NCI-H2107 treated with DMSO at 0.1 percent for 48 hours (cell line): ENCODE data around the gene HLA-B.

Experiments
- DNase-seq: peaks from one replicate; lab custom pipeline; 2025; ENCODE audit not compliant: unreplicated experiment; lab: John Stamatoyannopoulos, UW

HLA-B gene

DNA sequence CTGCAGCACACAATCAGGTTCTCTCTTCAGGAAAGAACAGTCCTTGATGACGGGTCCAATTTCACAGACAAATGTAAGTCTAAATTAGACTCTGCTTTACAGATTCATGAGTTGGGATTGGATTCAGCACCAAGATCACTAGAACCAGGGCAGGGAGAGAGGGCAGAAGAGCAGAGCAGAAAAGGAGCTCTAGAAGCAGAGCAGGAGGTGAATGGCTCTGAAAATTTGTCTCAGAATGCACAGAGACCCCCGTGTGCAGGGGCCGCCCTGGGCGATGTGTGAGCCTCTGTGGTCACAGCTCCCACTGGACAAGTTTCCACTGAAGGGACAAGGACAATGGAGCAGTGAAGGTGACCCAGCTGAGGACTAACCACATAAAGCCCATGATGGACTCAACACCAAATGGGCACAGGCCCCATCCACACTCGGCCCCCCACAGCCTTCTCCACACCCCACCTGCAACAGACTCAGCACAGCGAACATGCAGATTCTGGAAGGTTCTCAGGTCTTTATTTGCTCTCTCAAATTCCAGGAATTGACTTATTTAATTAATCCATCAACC is 3.5 kb downstream of the HLA-B start:
- no peak for DNase-seq

DNA sequence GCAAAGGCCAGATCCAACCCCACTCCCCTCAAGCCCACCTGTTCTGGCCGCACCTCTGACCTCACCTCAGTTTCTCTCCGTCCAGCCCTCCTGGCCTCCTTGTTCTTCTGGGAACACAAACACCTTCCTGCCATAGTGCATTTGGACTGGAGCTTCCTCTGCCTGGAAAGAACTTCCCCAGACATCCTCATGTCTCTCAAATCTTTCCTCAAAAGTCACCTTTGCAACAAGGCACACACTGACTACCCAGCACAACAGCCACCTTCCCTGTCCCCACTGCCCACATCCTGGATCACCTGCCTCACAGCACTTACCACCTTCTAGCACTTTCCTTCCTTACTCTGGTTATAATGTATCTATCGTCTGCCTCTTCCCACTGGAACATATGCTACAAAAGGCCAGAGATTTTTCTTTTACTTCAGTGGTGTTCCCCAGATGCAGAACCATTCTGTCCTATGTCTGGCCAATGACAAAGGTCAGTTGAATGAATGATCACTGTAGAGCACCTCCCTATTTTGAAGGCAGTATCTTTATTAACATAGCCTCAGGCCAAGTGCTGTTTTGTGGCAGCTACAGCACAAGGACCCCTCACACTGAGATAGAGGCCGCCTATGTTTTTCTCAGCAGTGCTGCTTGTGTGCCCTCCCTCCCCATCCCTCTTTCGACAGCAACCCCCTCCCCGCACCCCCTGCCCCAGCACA is 4.1 kb downstream of the HLA-B start:
- DNase-seq = no peak

DNA sequence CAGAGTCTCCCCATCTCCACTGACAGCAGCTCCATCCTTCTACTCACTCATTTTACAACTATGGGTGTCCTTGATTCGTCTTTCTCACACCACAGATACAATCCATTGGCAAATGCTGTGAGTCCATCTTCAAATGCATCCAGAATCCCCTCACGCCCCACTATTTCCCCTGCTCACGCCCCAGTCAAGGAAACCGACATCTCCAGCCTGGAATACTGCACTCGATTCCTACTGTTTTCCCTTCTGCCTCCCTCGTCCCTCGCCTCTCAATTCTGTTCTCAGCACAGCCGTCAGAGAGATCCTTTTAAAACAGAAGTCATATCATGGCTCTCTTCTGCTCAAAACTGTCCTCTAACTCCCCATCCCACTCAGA is 4.7 kb downstream of the HLA-B start:
- DNase-seq = no peak

DNA sequence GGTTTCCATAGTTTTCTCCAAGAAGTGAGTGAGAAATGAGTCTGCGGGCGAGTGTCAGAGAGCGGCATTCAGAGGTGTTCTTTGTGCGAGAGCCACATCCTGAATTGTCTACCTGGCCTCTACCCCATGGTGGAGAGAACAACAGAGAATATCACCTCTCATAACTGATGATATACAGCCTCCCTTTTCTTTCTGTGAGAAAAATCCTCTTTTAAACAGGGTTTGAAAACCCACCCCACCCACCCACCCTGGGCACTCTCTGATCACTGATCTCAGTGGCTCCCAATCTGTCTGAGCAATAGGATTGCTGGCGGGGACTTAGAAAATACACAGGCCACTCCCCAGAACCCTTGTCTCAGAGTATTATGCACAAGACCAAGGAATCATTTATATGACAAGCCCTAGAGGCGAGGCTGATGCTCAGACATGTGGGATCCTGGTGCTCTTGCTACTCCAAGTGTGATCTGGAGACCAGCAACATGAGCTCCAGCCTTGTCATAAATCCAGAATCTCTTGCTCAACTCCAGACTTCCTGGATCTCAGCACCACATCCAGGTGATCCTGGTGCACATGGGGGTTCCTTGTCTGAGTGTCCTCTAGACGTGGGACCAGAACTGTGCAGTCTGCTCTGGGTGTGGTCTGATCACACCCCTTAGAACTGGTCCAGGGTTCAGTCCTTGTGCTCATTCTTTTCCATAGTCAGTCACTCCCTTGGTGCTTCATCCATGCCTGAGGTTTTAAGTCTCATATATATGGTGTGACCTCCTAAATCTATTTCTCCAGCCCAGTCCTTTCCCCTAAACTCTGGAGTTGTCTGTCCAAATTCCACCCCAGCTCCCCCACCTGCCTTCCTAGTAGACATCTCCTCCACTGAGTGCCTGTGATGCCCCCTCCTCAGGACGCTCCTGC is 5.3 kb downstream of the HLA-B start:
- no peak for DNase-seq

DNA sequence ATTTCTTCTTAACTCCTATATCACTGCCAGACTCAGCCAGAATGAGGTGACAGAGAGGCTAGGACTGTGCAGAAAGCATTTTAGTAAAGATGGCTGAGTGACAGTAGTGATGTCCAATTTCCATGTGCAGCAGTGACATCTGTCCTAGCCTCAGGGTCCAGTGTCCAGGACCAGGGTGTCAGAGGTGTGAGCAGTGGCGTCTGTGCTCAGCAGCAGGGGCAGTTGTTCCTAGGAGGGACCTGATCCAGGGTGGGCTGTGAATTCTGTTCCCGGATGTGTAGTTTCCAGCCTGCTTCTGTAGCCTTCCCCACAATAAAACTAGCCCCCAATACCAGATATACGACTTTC is 6.0 kb downstream of the HLA-B start:
- no peak for DNase-seq

DNA sequence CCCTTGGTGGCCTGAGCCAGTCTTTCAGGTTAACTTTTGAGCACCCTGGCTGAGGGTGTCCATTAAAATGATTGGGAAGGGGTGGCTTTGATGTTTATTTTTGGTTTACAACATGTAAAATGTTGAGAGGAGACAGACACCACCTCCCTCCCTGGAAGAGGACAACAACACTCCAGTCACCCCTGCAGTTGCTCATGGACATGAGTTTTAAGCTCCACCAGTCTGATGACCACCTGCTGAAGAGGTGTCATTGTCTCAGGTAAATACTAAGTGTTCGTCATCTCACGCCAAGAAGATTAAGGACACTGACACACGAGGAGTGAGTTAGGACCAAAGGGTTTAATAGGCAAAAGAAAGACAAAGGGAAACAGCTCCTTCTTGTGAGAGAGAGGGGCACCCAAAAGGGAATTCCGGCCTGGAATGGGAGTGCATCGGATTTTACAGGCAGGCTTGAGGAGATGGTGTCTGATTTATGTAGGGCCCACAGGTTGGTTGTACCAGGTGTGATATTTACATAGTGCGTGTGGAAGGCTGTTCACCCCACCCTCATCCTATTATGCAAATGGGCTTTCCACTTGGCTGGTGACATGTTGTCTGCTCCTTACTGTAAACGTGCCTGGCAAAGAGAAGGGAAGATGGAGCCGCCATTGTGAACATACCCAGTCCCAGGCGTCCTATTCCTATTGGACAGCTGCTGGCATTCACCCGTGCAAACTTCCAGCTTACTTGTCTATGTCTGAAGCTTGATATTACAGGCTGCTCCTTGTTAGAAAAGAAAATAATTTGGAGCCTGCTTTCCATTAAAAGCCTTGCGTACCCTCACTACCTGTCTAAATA is 6.6 kb downstream of the HLA-B start:
- DNase-seq = no peak

DNA sequence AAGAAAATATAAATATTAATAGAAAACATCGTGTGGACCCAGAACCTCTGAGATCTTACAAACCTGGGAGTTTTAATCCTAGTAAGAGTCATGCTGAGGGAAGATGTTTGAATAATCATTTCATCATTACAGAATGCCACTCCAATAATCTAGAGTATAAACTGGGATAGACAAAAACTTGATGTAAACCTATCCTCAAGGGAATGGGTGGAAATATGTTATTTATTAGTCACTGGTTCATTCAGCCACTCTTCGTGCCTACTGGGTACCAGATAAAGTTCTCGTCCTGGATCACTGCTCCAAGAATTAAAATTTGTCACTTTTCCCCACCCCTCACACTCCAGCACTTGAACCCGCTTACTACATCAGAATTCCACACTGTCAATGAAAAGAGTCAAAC is 7.7 kb downstream of the HLA-B start:
- DNase-seq = no peak

DNA sequence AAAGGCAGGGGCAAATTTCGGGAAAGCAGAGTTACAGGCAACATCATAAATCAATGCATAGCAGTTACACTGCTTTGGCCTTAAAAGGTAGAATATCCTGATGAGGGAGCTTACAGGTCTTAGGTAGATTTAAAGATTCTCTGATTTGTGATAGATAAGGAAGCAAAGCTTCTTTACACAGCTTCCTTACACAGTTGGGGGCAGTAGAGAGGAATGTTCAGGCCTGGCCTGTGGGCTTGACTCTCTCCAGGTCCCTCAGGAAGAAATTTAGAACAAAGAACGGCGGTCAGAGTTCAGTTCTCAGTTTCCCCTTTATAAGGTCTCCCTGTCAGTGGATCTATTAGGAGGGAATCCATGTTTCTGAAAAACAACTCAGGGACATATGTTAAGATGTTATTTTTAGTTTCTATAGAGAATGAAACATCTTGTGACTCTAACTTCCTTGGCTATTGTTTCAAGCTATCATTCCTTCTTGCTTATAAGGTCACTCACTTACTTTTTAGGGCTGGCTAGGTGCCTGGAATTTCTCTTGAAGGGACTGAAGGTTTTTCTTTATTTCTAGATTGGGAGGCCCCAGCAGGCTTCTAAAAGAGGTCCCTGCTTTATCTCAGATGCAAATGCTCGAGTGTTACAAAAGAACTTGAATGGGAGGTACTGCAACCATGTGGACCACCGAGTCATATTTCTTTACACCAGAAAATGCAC is 11.8 kb downstream of the HLA-B start:
- no peak for DNase-seq

DNA sequence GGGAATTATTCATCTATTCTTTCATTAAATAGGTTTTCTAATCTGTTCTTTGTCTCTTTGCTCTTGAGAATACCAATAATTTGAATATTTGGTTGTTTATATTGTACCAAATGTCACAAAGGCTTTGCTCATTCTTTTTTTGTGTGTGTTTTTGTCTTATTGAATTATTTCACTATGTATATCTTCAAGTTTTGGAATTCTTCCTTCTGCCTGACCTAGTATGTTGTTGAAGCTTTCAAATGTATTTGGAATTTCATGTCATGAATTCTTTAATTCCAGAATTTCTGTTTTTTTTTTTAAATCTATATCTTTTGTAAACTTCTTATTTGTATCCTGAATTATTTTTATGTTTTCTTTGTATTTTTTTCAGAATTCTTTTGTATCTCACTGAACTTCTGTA is 16.8 kb downstream of the HLA-B start:
- DNase-seq = no peak

DNA sequence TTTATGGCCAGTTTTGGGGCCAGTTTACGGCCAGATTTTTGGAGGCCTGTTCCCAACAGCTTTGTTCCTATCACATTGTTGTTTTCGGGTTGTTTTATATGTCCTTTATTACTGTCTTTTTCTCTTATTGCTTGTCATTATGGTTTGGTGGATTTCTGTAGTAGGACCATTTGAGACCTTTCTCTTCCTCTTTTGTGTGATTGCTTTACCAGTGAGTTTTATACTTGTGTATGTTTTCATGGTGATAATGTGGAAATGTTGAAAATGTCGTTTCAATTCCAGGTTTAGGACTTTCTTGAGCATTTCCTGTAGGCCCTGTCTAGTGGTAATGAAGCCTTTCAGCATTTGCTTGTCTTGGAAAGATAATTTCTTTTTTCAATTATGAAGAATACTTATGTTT is 17.8 kb downstream of the HLA-B start:
- no peak for DNase-seq

DNA sequence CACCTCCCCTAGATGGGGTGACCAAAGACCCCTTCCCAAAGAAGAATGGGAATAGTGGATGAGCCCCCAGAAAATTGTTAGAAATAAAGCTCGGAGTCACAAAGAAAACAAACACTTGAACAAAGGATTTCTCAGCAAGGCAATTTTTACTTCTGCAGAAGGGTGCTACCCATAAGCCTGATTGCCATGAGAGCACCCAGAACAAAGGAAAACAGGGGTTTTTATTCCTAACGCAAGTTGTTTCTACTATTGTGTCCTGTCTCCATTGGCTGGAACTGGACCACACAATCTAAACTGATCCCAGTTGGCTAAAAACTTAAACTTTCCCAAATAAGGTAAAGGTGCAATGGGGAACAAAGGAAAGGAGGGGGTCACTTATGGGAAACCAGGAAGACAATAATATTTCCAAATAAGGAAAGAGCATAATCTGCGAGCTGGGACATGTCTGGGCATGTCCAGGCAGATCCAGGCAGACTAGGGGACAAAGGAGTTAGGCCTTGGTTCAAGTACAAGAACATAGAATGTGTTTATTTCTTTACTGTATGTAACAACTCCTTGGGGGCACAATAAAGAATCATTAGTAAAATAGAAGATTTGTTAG is 20.0 kb downstream of the HLA-B start:
- no peak for DNase-seq

DNA sequence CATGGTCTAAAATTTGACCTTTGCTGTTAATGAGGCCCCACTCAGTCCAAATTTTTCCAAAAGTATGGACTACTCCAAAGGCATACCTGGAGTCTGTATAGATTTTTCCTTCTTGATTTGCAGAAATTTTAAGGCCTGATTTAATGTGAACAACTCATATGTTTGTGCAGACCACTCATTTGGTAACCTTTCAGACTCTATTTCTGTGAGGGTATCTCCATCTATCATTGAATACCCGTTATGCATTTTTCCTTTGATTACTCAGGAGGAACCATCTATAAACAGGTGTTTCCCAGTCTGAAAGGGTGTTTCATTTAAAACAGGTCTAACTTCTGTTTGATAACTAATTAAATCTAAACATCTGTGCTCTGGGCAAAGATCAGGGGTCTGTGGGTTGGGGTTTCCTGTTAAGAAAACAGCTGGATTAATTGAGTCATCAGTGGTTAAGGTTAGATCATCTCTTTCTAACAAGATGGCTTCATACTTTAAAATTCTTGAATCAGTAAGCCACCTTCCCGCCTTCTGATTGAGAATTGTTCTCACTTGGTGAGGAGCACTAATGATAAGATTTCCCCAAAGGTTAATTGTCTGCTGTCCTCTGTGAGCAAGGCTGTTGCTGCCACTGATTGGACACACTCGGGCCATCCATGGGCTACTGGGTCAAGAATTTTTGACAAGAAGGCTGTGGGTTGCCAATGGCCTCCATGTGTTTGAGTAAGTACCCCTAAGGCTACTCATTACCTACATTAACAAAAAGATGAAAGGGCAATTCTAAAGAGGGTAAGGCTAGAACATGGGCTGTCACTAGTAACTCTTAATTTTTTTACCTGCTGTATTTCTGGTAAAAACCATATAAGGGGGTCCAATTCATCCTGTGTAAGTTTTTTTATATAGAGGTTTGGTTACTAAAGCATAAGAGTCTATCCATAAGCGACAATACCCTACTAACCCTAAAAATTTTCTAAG is 24.1 kb downstream of the HLA-B start:
- no peak for DNase-seq

DNA sequence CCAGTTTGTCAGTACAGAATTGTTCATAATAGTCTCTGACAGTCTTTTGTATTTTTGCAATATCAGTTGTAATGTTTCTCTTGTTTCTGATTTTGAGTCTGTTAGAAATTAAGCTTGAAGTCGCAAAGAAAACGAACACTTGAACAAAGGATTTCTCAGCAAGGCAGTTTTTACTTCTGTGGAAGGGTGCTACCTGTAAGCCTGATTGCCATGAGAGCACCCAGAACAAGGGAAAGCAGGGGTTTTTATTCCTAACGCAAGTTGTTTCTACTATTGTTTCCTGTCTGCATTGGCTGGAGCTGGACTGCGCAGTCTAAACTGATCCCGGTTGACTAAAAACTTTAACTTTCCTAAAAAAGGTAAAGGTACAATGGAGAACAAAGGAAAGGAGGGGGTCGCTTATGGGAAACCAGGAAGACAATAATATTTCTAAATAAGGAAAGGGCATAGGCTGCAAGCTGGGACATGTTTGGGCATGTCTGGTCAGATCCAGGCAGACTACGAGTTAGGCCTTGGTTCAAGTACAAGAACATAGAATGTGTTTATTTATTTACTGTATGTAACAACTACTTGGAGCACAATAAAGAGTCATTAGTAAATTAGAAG is 28.5 kb downstream of the HLA-B start:
- DNase-seq = no peak

DNA sequence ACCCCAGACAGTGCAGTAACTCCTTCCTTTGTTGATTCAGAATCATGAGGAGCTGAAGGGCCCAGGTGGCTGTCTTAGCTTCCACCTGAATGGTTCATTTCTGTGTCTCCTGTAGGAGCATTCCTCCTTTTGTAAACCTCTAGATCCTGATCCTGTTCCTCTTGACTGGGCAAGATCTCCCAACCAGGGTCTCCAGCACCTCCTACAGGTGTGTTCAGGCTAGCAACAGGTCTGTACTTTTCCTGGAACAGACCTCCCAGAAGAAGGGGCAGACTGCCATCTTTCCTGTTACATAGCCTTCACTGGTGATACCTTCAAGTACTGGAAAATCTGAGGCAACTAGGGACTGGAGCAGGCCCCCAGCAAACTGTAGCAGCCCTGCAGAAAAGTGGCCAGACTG is 35.2 kb downstream of the HLA-B start:
- DNase-seq = no peak

DNA sequence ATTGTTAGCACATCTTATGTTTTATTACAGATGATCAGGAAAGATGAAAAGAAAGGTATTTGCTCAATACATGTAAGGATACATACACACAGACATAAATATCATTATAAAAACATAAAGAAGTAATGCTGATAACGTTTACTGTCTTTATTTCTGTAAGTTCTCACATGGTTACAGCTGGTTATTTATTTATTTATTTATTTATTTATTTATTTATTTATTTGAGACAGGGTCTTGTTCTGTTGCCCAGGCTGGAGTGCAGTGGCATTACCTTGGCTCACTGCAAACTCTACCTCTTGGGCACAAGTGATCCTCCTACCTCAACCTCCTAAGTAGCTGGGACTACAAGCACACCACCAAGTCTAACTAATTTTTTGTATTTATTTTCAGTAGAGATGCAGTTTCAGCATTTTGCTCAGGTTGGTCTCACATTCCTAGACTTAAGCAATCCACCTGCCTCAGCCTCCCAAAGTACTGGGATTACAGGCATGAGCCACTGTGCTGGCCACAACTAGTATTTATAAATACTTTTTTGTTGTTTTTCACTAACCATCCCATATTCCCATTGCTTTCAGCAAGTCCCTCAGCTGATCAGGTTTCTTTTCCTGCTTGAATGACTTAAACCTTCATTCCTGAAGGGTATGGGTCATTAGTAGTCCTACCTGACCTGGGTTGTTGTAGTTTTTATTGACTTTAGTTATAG is 35.8 kb downstream of the HLA-B start:
- DNase-seq = no peak

DNA sequence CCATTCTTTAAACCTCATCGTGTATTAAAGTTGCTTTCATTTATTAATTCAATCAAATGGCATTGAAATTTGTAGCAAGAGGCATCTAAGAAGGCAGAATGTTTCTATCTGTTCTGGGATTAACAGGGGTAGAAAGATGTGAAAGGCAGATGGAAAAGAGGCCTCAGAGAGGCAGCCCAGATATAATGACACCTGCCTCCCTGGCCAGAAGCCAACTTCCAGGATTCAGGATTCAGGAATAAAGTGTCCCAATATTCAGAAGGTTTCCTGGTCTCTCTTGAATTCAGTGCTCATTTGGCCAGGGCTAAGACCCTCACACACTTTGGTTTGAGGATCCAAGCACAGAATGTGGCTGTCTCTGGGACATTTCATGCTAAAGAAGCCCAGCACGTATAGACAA is 39.9 kb downstream of the HLA-B start:
- no peak for DNase-seq

DNA sequence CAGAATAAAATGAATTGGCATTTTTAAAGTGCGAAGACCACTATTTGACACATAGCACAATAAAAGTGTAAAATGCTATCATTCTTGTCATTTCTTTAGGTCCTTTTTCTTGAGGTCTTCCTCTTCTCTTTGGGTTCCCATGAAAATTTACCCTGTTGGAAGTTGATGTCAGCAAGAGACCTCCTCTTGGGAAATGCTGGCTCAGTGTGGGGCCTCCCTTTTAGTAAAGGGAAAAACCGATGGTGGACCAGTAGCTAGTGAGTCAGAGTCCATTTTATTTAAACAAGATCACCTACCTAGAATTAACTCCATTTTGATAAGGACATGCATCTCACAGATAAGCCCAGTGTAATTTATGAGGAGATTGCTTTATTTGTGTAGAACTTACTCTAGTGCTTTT is 47.3 kb downstream of the HLA-B start:
- no peak for DNase-seq

DNA sequence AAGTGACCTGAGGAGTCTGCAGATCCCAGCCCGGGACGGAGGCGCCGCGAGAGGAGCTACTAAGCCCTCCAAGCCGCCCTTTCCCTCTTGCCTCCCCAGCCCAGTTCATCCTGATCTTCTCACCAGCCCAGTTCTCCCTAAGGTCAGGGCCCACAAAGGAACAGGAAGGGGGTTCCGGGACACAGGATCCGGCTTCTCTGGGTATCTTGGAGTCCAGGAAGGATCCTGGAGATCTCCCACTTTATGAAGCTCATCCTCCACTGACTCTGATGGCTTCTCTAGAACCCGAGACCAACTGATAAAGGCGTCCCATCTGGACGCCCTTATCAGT is 48.2 kb downstream of the HLA-B start:
- DNase-seq = no peak
